Measurements from ENCODE around the gene FBXL14. TPM values are rescaled to one million over a fixed set of nuclear protein-coding genes. Genes with fewer than 3 reads are reported as not detected.

FBXL14 gene
- total and polyA plus RNA-seq, 2 experiments from 2014 or later, result 8.6 to 11.7 TPM

- peaks cover 4% of the 10 kb centered on the region for H4K20me1 ChIP-seq (ENCODE audit: insufficient read depth, poor library complexity, severe bottlenecking)
- DNase-seq (ENCODE audit: low spot score), result no peak
- no peaks in the 10 kb centered on the region for H3K9me3 ChIP-seq (ENCODE audit: low read depth)
- H3K27ac ChIP-seq, result no peak overlapping the region
- H2AFZ ChIP-seq, result no peak overlapping the region
- H3K36me3 ChIP-seq (replicated peaks; ENCODE audit: insufficient read depth, low read depth), result peaks cover 2% of the 10 kb centered on the region
- TF ChIP-seq EZH2phosphoT487 (IDR thresholded peaks at IDR 0.05; ENCODE audit: low read depth, severe bottlenecking, unreplicated experiment) (no peak), EZH2 (IDR thresholded peaks at IDR 0.05; ENCODE audit: borderline replicate concordance) (no peak), CTCF (IDR thresholded peaks at IDR 0.05; ENCODE audit: poor library complexity) (no peak)
- H3K4me2 ChIP-seq, result no peak overlapping the region
- H3K9me2 ChIP-seq (replicated peaks; ENCODE audit: insufficient read depth), result no peaks in the 10 kb centered on the region
- WGBS (ENCODE audit: low lambda C conversion rate, missing lambda C conversion rate), result 82% methylated on average over 11 of the region's 11 CpGs
- peaks cover 3% of the 10 kb centered on the region for H3K79me2 ChIP-seq
- no peaks in the 10 kb centered on the region for H3K4me1 ChIP-seq (ENCODE audit: insufficient read depth)
- H3K27me3 ChIP-seq, result peaks cover 5% of the 10 kb centered on the region
- H3K4me3 ChIP-seq, result no peak overlapping the region
These were observed 55.2 kb downstream of the FBXL14 start for GRCh38 chr12:1539135-1539534.

DNA sequence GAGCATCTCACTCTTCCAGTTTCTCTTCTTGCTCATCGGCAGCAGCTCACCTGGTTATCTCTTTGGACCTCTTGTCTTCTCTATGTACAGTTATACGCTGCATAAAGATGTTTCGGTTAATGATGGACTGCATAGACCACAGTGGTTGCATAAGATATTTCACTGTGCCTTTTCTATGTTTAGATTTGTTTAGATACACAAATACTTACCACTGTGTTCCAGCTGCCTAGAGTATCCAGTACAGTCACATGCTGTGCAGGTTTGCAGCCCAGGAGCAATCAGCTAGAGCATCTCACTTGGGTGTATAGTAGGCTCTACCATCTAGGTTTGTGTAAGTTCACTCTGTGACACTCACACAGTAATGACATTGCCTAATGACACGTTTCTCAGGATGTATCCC, 57.6 kb downstream of the FBXL14 start:
- Histone ChIP-seq H3K36me3 (replicated peaks; ENCODE audit: insufficient read depth, low read depth) (no peaks in the 10 kb centered on the region), H3K4me3 (no peak overlapping the region), H3K27me3 (peaks cover 27% of the 10 kb centered on the region), H2AFZ (no peak overlapping the region), H3K4me2 (no peak overlapping the region), H3K9me2 (replicated peaks; ENCODE audit: insufficient read depth) (no peaks in the 10 kb centered on the region), H3K9me3 (ENCODE audit: low read depth) (no peaks in the 10 kb centered on the region), H3K79me2 (peaks cover 8% of the 10 kb centered on the region), H3K4me1 (ENCODE audit: insufficient read depth) (no peaks in the 10 kb centered on the region), H4K20me1 (ENCODE audit: insufficient read depth, poor library complexity, severe bottlenecking) (peaks cover 4% of the 10 kb centered on the region), H3K27ac (no peak overlapping the region)
- WGBS (ENCODE audit: low lambda C conversion rate, missing lambda C conversion rate), result 90% methylated on average over 4 of the region's 4 CpGs
- DNase-seq (ENCODE audit: low spot score), result no peak
- no peak for TF ChIP-seq EZH2 (IDR thresholded peaks at IDR 0.05; ENCODE audit: borderline replicate concordance)
- no peak for TF ChIP-seq CTCF (IDR thresholded peaks at IDR 0.05; ENCODE audit: poor library complexity)
- no peak for TF ChIP-seq EZH2phosphoT487 (IDR thresholded peaks at IDR 0.05; ENCODE audit: low read depth, severe bottlenecking, unreplicated experiment)

DNA sequence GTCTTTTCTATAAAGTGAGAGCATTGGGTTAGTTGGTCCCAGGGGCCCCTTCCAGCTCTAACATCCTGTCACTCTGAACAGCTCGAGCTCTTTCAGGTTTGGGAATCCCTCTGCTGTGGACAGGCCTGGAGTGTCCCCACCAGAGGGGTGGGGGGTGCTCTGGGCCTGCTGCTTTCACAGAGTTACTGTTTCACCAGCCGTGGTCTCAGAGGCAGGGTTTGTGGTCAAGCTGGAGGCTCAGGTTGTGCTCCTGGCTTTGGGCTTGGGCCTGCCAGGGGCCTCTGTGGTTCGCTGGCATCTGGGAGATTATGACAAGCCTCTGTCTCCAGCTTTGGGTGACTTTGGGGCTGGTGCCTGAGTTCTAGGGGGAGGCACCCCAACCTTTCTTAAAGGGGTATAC, 59.6 kb downstream of the FBXL14 start:
- no peak for TF ChIP-seq CTCF (IDR thresholded peaks at IDR 0.05; ENCODE audit: poor library complexity)
- no peak for TF ChIP-seq EZH2phosphoT487 (IDR thresholded peaks at IDR 0.05; ENCODE audit: low read depth, severe bottlenecking, unreplicated experiment)
- no peak for TF ChIP-seq EZH2 (IDR thresholded peaks at IDR 0.05; ENCODE audit: borderline replicate concordance)
- Histone ChIP-seq H3K4me1 (ENCODE audit: insufficient read depth) (no peaks in the 10 kb centered on the region), H3K27ac (no peak overlapping the region), H3K27me3 (peaks cover 38% of the 10 kb centered on the region), H3K79me2 (peaks cover 8% of the 10 kb centered on the region), H3K4me3 (no peak overlapping the region), H3K9me2 (replicated peaks; ENCODE audit: insufficient read depth) (no peaks in the 10 kb centered on the region), H3K9me3 (ENCODE audit: low read depth) (no peaks in the 10 kb centered on the region), H3K36me3 (replicated peaks; ENCODE audit: insufficient read depth, low read depth) (no peaks in the 10 kb centered on the region), H3K4me2 (no peak overlapping the region), H4K20me1 (ENCODE audit: insufficient read depth, poor library complexity, severe bottlenecking) (no peaks in the 10 kb centered on the region), H2AFZ (no peak overlapping the region)
- DNase-seq (ENCODE audit: low spot score), result no peak
- WGBS (ENCODE audit: low lambda C conversion rate, missing lambda C conversion rate), result 74% methylated on average over 3 of the region's 3 CpGs

All from hepatocyte (in vitro differentiated cells).